Breast epithelium (tissue), 3 donors: ENCODE measurements around the gene HGFAC.

Source experiments
- POLR2A ChIP-seq: fragments of 450-650 bp; IDR thresholded peaks from one replicate; pipeline ENCODE4 v1.6.1; 2016; ENCODE audit warnings: antibody characterized with exemption, mild to moderate bottlenecking, moderate library complexity
- POLR2AphosphoS5 ChIP-seq, 3 donors: sonication (generic); formaldehyde crosslinking; IDR thresholded peaks; one replicate each; pipeline ENCODE4 v1.6.1; 2017; ENCODE audit warnings: antibody characterized with exemption in 3 of 3
- TF ChIP-seq, protein P1 (sequence below), 3 donors: fragments of 450-650 bp; IDR thresholded peaks; one replicate each; pipeline ENCODE4 v1.5.1; 2016 to 2017; ENCODE audit warnings: antibody characterized with exemption in 3 of 3, mild to moderate bottlenecking in 3 of 3, moderate library complexity in 3 of 3

GRCh38 chr4:3403348-3403906 lies 38.3 kb upstream of the HGFAC start:
- TF ChIP-seq, protein P1, sequence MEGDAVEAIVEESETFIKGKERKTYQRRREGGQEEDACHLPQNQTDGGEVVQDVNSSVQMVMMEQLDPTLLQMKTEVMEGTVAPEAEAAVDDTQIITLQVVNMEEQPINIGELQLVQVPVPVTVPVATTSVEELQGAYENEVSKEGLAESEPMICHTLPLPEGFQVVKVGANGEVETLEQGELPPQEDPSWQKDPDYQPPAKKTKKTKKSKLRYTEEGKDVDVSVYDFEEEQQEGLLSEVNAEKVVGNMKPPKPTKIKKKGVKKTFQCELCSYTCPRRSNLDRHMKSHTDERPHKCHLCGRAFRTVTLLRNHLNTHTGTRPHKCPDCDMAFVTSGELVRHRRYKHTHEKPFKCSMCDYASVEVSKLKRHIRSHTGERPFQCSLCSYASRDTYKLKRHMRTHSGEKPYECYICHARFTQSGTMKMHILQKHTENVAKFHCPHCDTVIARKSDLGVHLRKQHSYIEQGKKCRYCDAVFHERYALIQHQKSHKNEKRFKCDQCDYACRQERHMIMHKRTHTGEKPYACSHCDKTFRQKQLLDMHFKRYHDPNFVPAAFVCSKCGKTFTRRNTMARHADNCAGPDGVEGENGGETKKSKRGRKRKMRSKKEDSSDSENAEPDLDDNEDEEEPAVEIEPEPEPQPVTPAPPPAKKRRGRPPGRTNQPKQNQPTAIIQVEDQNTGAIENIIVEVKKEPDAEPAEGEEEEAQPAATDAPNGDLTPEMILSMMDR (IDR thresholded peaks at IDR 0.05), result no peak
- TF ChIP-seq POLR2A (no peak), POLR2AphosphoS5 (IDR thresholded peaks at IDR 0.05) (no peak)
